ENCODE measurements around the gene DIAPH3. TPM values are rescaled to one million over a fixed set of nuclear protein-coding genes. Genes with fewer than 3 reads are reported as not detected.

DIAPH3 gene
- total and polyA plus RNA-seq, 2 of the 4 experiments (the other 2 are of a cell fraction) = 8.9 to 9.3 TPM

GRCh38 chr13:60093425-60094019, 70.2 kb downstream of the DIAPH3 start:
- Histone ChIP-seq H4K91ac (ENCODE audit: insufficient read depth, low read depth, low read length) (no peak overlapping the region), H2AK5ac (ENCODE audit: low read depth, low read length) (no peak overlapping the region), H3K4me3 (ENCODE audit: insufficient read depth, low read depth, low read length) (no peak overlapping the region), H4K8ac (ENCODE audit: low read depth in 2 of 2, low read length in 2 of 2) (no peak overlapping the region; a peak in 1 of 4 replicates), H2AK9ac (replicated peaks; ENCODE audit: low read depth, low read length, poor library complexity) (no peak overlapping the region), H3K18ac (ENCODE audit: low read depth, low read length) (no peak overlapping the region), H3K9ac (ENCODE audit: low read depth, low read length) (no peak overlapping the region), H2BK15ac (ENCODE audit: low read depth, low read length) (no peak overlapping the region), H3K27ac (ENCODE audit: insufficient read depth, low read length) (no peak overlapping the region), H3K4me2 (ENCODE audit: low read depth, low read length) (no peak overlapping the region), H3K9me1 (ENCODE audit: insufficient read depth, low read length) (peaks cover 7% of the 10 kb centered on the region; the same call in 1 of the 2 replicates), H3K27me3 (ENCODE audit: control insufficient read depth, insufficient read depth, low read length) (no peaks in the 10 kb centered on the region), H3K36me3 (ENCODE audit: control insufficient read depth, insufficient read depth, low read length) (no peaks in the 10 kb centered on the region; the same call in 1 of the 2 replicates), H3K56ac (ENCODE audit: extremely low read depth, insufficient read depth, low read length) (no peak overlapping the region), H3K23ac (ENCODE audit: low read depth, low read length) (no peak overlapping the region), H2BK5ac (ENCODE audit: low read depth, low read length, poor library complexity, severe bottlenecking) (no peak overlapping the region), H2BK20ac (ENCODE audit: low read depth, low read length) (no peak overlapping the region), H4K5ac (ENCODE audit: low read depth, low read length) (no peak overlapping the region), H3K4me1 (ENCODE audit: control insufficient read depth, insufficient read depth, low read length) (peaks cover 7% of the 10 kb centered on the region), H3K9me3 (ENCODE audit: control insufficient read depth, insufficient read depth, low read length) (no peaks in the 10 kb centered on the region), H2AFZ (replicated peaks; ENCODE audit: low read length, poor library complexity) (no peak overlapping the region), H2BK120ac (ENCODE audit: low read depth, low read length) (no peak overlapping the region), H3K4ac (ENCODE audit: low read depth, low read length) (no peak overlapping the region), H3K14ac (replicated peaks; ENCODE audit: low read depth, low read length) (no peak overlapping the region), H3K79me1 (ENCODE audit: low read depth in 1 of 2, low read length in 2 of 2) (peaks cover 40% of the 10 kb centered on the region in 2 experiments), H4K20me1 (ENCODE audit: insufficient read depth, low read length) (no peaks in the 10 kb centered on the region)
- BruUV-seq (replicated peaks) = no TSS peak
- intact Hi-C loops (cut with micrococcal nuclease) = no loop called here
- WGBS, 2 experiments (ENCODE audit: extremely low coverage in 2 of 2, insufficient read length in 1 of 2) = no CpG with 5 or more reads among the region's 3 CpGs
- DNase-seq = no peak
- ChIA-PET CTCF (interaction anchor here (1.4 kb wide), 1 partner anchor 9 kb away, joined by 3 read pairs; no protein-coding TSS in a partner anchor), POLR2A (ENCODE audit: unreplicated experiment) (no interaction called here)
- TF ChIP-seq MAFK (IDR thresholded peaks at IDR 0.05; ENCODE audit: low read depth, low read length) (no peak), USF2 (IDR thresholded peaks at IDR 0.05; ENCODE audit: low read depth, low read length) (no peak), ELK1 (IDR thresholded peaks at IDR 0.05; ENCODE audit: borderline replicate concordance, low read depth, low read length) (no peak), RAD21 (IDR thresholded peaks at IDR 0.05; ENCODE audit: low read length) (no peak), MAZ (IDR thresholded peaks at IDR 0.05; ENCODE audit: borderline replicate concordance, low read depth, low read length) (no peak), CTCF (conservative IDR thresholded peaks at IDR 0.05; ENCODE audit: low read depth, low read length) (no peak), POLR2A (IDR thresholded peaks at IDR 0.05; ENCODE audit: low read depth, low read length) (no peak), MXI1 (IDR thresholded peaks at IDR 0.05; ENCODE audit: borderline replicate concordance, low read depth, low read length) (no peak), FOS (IDR thresholded peaks at IDR 0.05; ENCODE audit: low read depth, low read length) (no peak), BHLHE40 (IDR thresholded peaks at IDR 0.05; ENCODE audit: low read depth, low read length) (no peak), SMC3 (IDR thresholded peaks at IDR 0.05; ENCODE audit: low read depth, low read length) (no peak), NFE2L2 (IDR thresholded peaks at IDR 0.05; ENCODE audit: low read depth, low read length) (no peak), RFX5 (IDR thresholded peaks at IDR 0.05; ENCODE audit: low read depth, low read length) (no peak), RCOR1 (IDR thresholded peaks at IDR 0.05; ENCODE audit: insufficient replicate concordance, low read length) (no peak)
- ATAC-seq (ENCODE audit: low read depth) = no peak
- dilution Hi-C loops (cut with HindIII; ENCODE audit: low sequenced_read_pairs, unreplicated experiment) = no loop called here
- in situ Hi-C loops (cut with MboI; ENCODE audit: low sequenced_read_pairs) = no loop called here
